DMS79 (cell line): ENCODE results near the gene DPH3.

Experiments used
- DNase-seq: peaks from one replicate; lab custom pipeline; 2025; lab: John Stamatoyannopoulos, UW

DPH3 gene

DNA sequence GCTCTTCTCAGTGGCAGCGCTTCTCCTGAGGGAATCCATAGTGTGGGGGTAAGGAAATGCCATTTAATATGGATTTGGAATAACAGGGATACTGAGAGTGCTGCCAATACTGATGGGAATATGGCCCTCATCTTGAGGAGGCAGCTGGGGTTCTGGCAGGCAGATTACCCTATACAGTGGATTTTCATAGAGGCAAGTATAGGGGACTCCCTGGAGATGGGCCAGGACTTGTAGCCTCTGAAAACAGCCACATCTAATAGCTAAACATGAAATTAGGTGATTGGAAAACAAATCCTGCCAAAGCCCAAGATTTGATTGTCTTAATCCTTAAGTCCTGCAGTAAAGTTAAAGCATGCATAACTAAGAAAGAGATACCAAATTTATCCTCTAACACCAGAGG, 30.9 kb downstream of the DPH3 start:
- no peak for DNase-seq

DNA sequence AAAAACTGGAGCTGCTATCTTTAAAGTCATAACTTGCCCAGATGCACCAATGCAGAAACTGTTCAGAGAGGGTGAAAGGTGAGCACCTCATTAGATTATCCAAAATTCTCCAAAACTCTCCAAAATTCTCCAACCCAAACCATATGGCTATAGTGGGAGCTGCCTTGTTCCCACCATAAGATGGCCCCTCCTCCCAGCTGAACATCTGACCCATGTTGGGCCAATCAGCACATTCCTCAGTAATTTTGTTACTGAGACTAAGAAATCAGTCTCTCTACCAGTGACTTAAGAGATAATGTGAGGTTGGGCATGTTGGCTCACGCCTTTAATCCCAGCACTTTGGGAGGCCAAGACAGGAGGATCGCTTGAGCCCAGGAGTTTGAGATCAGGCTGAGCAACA, 32.8 kb downstream of the DPH3 start:
- no peak for DNase-seq

DNA sequence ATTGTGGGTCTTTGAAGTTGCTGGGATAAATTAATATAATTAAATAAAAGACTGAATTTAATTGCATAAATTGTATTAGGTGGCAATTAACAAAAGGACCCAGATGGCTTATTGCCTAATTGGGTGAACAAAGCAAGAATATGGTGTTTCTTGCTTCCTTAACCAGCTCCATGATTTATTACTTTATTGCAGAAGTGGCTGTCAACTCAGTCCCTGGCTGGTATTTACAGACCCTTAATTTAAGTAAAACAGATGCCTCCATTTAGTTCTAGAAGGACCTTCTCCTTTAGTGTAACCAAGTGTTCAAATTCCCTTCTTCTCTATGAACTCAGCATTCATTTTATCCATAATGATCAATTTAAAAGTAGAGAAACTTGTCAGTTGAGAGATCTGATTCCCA, 35.1 kb downstream of the DPH3 start:
- no peak for DNase-seq

DNA sequence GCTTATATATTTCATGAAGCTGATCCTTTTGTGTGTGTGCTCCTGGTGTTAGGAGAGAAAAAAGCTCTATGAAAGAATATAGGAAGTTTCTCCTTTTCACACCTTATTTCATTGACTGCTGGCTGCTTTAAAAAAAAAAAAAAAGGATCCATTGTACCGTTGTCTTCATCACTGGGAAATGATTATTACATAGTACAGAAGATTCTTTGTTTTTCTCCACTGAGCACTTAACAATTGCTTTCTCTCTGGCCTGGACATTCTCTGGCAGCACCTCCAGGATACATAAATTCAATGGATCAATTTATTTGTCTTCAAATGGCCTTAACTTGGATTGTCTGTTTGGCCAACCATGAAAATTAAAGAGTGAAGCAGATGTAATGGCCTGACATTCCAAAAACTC, 37.2 kb downstream of the DPH3 start:
- DNase-seq, result no peak

DNA sequence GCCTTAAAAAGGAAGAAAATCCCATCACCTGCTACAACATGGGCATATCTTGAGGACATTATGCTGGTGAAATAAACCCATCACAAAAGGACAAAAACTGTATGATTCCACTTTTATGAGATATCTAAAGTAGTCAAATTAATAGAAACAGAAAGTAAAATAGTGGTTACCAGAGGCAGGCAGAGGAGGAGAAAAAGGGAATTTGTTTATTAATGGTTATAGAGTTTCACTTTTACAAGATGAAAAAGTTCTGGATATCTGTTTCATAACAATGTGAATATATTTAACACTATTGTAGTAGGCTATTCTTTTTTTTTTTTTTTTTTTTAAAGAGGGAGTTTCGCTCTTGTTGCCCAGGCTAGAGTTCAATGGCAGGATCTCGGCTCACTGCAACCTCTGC, 40.4 kb downstream of the DPH3 start:
- no peak for DNase-seq

DNA sequence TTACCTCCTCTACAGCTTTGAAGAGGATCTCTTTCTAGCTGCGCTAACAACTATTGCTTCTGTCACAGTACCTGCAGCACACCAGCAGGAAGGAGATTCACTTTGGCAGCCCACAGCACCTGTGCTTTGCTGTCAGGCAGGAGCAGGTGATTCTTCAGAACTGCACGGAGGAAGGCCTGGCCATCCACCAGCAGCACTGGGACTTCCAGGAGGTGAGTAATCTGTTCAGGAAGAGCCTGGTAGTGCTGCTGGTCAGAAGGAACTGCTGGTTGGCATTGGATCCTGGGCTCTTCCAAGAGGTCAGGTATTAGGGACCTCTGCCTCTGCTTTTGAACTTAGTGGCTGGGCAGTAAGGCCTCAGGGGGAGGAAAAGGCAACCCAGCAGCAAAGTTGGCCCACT, 42.2 kb downstream of the DPH3 start:
- DNase-seq, result no peak

DNA sequence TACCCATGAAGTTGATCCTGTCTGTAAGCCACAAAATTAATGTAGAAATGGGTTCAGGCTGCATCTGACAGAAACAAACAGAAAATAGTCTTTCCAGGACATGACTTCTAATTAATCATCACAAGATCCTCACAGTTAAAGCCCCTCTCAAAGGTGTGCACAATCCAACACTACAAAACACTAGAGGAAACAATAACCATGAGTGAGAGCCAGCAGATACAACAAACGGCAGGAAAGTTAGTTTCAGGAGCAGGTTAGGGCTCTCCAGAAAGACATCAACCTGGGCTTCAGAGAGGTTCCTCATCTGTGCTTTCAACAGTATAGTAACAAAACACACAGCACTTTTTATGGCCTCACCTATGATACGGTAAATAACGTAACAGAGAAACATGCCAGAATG, 42.8 kb downstream of the DPH3 start:
- no peak for DNase-seq

DNA sequence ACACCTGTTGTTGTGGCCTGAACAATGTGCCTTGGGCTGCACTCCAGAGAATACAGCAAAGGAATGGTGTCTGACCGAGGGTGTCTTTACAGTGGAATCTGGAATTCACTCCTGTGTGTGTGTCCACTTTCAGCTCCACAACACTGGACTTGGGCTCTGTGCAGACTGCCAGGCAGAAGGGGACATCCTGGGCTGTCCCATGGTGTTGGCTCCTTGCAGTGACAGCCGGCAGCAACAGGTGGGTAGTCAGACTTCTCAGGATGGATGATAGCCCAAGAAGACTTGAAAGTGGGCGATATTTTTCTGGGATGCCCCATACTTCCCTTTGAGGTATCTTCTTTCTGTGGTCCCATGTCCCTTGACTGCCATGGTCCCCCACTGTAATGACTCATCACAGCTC, 45.0 kb downstream of the DPH3 start:
- no peak for DNase-seq

DNA sequence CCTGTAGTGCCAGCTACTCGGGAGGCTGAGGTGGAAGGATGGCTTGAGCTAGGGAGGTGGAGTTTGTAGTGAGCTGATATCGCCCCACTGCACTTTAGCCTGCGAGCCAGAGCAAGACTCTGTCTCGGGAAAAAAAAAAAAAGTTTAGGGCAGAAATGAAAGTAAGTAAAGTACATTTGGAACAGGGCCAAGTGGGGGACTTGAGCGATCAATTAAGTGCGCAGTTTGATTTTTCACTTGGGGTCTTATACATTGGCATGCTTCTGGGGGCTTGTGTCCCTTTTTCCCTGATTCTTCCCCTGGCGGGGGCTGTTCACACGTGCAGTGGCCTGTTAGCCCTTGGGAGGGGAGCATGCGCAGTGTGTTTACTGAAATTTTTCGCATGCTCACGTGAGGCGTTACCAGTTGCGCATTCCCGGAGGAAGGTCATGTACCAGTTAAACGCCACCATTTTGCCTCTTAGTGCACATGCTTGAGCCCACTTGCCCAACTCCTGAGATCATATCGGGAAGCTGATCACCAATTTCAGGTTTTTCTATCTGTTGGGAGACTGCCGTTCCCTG, 48.3 kb downstream of the DPH3 start:
- no peak for DNase-seq

DNA sequence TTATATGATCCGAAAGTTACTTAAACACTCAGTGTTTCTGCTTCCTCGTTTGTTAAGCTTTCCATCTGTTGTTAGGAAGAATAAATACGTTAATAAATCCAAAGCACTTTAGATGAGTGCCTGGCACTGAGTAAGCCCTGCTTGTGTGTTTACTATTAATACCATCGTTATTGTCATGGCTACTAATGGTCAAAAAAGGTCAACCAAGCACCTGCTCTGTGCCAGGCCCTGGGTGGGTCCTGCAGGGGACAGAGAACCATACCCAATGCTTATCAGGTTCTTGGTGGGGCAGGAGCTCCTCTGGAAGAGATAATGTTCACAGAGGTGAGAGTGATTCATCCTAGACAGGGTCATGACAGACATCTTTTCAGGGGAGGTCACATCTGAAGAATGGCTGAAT, 50.4 kb downstream of the DPH3 start:
- no peak for DNase-seq

DNA sequence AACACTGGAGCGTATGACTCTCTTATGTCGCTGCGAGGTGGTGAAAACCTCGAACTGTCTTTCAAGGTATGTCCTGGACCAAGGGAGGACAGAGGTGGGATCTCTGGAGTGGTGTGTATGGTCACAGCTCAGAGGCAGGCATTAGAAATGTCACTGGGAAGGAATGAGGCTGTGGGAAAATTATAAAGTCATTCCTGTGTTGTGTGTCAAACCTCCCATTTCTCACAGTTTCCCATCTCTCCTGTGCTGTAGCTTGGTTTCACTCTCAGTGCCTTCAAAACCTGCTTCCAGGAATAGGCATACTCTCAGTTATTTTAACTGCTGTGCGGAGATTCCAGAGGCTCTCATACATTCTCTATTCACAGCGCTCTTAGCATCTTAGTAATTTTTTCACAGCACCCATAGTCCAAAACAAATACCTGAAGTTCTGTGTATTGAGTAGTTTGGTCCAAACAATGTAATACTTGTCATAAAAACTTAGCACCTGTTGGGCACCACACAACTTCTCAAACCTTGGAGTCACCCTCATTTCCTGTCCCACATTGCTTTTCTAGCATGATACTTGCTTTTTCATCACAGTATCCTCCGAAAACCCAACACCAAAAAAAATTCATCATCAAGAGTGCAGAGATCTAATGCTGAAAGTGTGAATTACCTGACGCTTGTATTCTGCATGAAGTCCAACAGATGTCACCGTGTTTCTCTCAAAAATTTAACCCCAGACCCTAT, 53.4 kb downstream of the DPH3 start:
- no peak for DNase-seq
